GM23338 (cell line): ENCODE results near the gene STRA6. TPM values are rescaled to one million over a fixed set of nuclear protein-coding genes. Genes with fewer than 3 reads are reported as not detected.

Experiments
- ATAC-seq: fragments of 200-7000 bp; cut with Tn5 transposase; 3 replicates; pipeline ENCODE4 v1.9.1; 2020
- DNase-seq: peaks from one replicate; pipeline ENCODE4 v3.0.0-alpha.2; 2015; ENCODE audit warnings: low spot score
- H2AFZ ChIP-seq: fragments of 200-600 bp; sonication (generic); 2 replicates; pipeline ENCODE4 v1.8.0; 2016; ENCODE audit warnings: antibody characterized with exemption, mild to moderate bottlenecking, moderate library complexity
- H3F3A ChIP-seq: fragments of 200-600 bp; sonication (generic); replicated peaks from 2 replicates; pipeline ENCODE4 v1.8.0; 2017; ENCODE audit warnings: antibody characterized with exemption, mixed run types, low read depth
- H3K27ac ChIP-seq: fragments of 200-600 bp; sonication (generic); 2 replicates; pipeline ENCODE4 v1.6.1; 2016; ENCODE audit warnings: low read depth
- H3K27me3 ChIP-seq: fragments of 200-600 bp; sonication (generic); 2 replicates; pipeline ENCODE4 v1.8.0; 2016; ENCODE audit warnings: mild to moderate bottlenecking, mixed run types, moderate library complexity; ENCODE audit not compliant: insufficient read depth
- H3K36me3 ChIP-seq: fragments of 200-600 bp; sonication (generic); 2 replicates; pipeline ENCODE4 v1.8.0; 2016; ENCODE audit warnings: mild to moderate bottlenecking; ENCODE audit not compliant: insufficient read depth
- H3K4me1 ChIP-seq: fragments of 200-600 bp; sonication (generic); 2 replicates; pipeline ENCODE4 v1.8.0; 2016; ENCODE audit warnings: mild to moderate bottlenecking, moderate library complexity; ENCODE audit not compliant: insufficient read depth
- H3K4me2 ChIP-seq: fragments of 200-600 bp; sonication (generic); 2 replicates; pipeline ENCODE4 v1.7.1; 2017; ENCODE audit warnings: mixed run types
- H3K4me3 ChIP-seq: fragments of 200-600 bp; sonication (generic); 2 replicates; pipeline ENCODE4 v1.6.1; 2016; ENCODE audit warnings: mixed run types
- H3K79me2 ChIP-seq: fragments of 200-600 bp; sonication (generic); replicated peaks from 2 replicates; pipeline ENCODE4 v1.8.0; 2017; ENCODE audit warnings: mild to moderate bottlenecking; ENCODE audit not compliant: insufficient read depth
- H3K9me2 ChIP-seq: fragments of 200-600 bp; sonication (generic); 2 replicates; pipeline ENCODE4 v1.8.0; 2017; ENCODE audit not compliant: insufficient read depth
- H4K20me1 ChIP-seq: fragments of 200-600 bp; sonication (generic); replicated peaks from 2 replicates; pipeline ENCODE4 v1.8.0; 2017; ENCODE audit warnings: mild to moderate bottlenecking; ENCODE audit not compliant: insufficient read depth
- H3K27ac Mint-ChIP-seq: 2 replicates; pipeline ENCODE4 v1.8.0; 2020; ENCODE audit warnings: inconsistent platforms, mild to moderate bottlenecking, moderate library complexity, mixed read lengths
- H3K27me3 Mint-ChIP-seq: 3 replicates; pipeline ENCODE4 v1.8.0; 2022; ENCODE audit warnings: low read depth, mild to moderate bottlenecking, moderate library complexity, mixed read lengths, inconsistent platforms; ENCODE audit not compliant: insufficient read depth, poor library complexity
- H3K36me3 Mint-ChIP-seq: 3 replicates; pipeline ENCODE4 v1.8.0; 2021; ENCODE audit warnings: low read depth, mild to moderate bottlenecking, inconsistent platforms, moderate library complexity, mixed read lengths
- H3K4me1 Mint-ChIP-seq: 3 replicates; pipeline ENCODE4 v1.8.0; 2020; ENCODE audit warnings: mild to moderate bottlenecking, inconsistent platforms, mixed read lengths
- H3K4me3 Mint-ChIP-seq: 3 replicates; pipeline ENCODE4 v1.8.0; 2021; ENCODE audit warnings: moderate library complexity, mild to moderate bottlenecking, inconsistent platforms, mixed read lengths
- H3K9me3 Mint-ChIP-seq: 3 replicates; pipeline ENCODE4 v1.8.0; 2020; ENCODE audit warnings: moderate library complexity, mild to moderate bottlenecking, inconsistent platforms, mixed read lengths
- CREB1 ChIP-seq: fragments of 250-450 bp; sonication (Bioruptor Pico); IDR thresholded peaks from 2 replicates; pipeline ENCODE4 v1.5.0; 2020; ENCODE audit warnings: low read depth, mild to moderate bottlenecking, moderate library complexity
- CTCF ChIP-seq, 2 experiments: fragments of 200-600 bp in 1 of 2; sonication (generic) in 1 of 2; conservative IDR thresholded peaks; 2 replicates each; pipeline versions ENCODE4 v1.5.1 to v1.6.1; 2016 to 2017; ENCODE audit warnings: antibody characterized with exemption in 2 of 2, low read depth in 2 of 2, mild to moderate bottlenecking in 2 of 2, moderate library complexity in 1 of 2
- ETS1 ChIP-seq: IDR thresholded peaks from 2 replicates; pipeline ENCODE4 v1.6.1; 2016; ENCODE audit warnings: antibody characterized with exemption
- EZH2 ChIP-seq: fragments of 200-600 bp; sonication (generic); IDR thresholded peaks from one replicate; pipeline ENCODE4 v1.8.0; 2017; ENCODE audit warnings: antibody characterized with exemption, mild to moderate bottlenecking, low read depth; ENCODE audit not compliant: unreplicated experiment
- EZH2phosphoT487 ChIP-seq: fragments of 200-600 bp; sonication (generic); IDR thresholded peaks from one replicate; pipeline ENCODE4 v1.8.1; 2018; ENCODE audit warnings: antibody characterized with exemption; ENCODE audit not compliant: unreplicated experiment
- JUNB ChIP-seq: IDR thresholded peaks from one replicate; pipeline ENCODE4 v1.6.1; 2016; ENCODE audit warnings: antibody characterized with exemption; ENCODE audit not compliant: unreplicated experiment
- NANOG ChIP-seq: IDR thresholded peaks from 2 replicates; pipeline ENCODE4 v1.6.1; 2016; ENCODE audit warnings: antibody characterized with exemption, borderline replicate concordance
- POLR2AphosphoS5 ChIP-seq: IDR thresholded peaks from 2 replicates; pipeline ENCODE4 v1.6.1; 2016; ENCODE audit warnings: antibody characterized with exemption, low read depth
- REST ChIP-seq: IDR thresholded peaks from one replicate; pipeline ENCODE4 v1.6.1; 2018; ENCODE audit warnings: antibody characterized with exemption; ENCODE audit not compliant: unreplicated experiment
- STAT1 ChIP-seq: IDR thresholded peaks from one replicate; pipeline ENCODE4 v1.6.1; 2016; ENCODE audit warnings: antibody characterized with exemption; ENCODE audit not compliant: unreplicated experiment
- ZNF114 ChIP-seq: fragments of 250-450 bp; sonication (Bioruptor Pico); IDR thresholded peaks from 2 replicates; pipeline ENCODE4 v1.5.0; 2020; ENCODE audit warnings: mild to moderate bottlenecking, moderate library complexity
- ZNF331 ChIP-seq: fragments of 250-450 bp; sonication (Bioruptor Pico); IDR thresholded peaks from 2 replicates; pipeline ENCODE4 v1.5.0; 2020; ENCODE audit warnings: low read depth, mild to moderate bottlenecking, moderate library complexity
- ZNF462 ChIP-seq: fragments of 250-450 bp; sonication (Bioruptor Pico); IDR thresholded peaks from 2 replicates; pipeline ENCODE4 v1.5.0; 2020; ENCODE audit warnings: mild to moderate bottlenecking, moderate library complexity
- polyA plus RNA-seq: library from polyadenylated mRNA; unstranded; fragments of >200 nt; fragmentation: Nextera tagmentation; extraction: Ambion mirVana; gene quantifications from 2 replicates; pipeline ENCODE4 v1.2.1, GENCODE V29; 2016
- total RNA-seq: library from RNA; depleted of rRNA; stranded (reverse); fragments of >200 nt; shearing (Covaris generic); gene quantifications from 2 replicates; pipeline ENCODE4 v1.2.3, GENCODE V29; 2014

The STRA6 gene
- total and polyA plus RNA-seq, 2 experiments from 2014 or later, result 8.2 to 9.9 TPM

GRCh38 chr15:74217907-74218885 lies 15.6 kb upstream of the STRA6 start:
- peaks cover 67% of the 10 kb centered on the region for H3K4me1 Mint-ChIP-seq
- H3K9me3 Mint-ChIP-seq, result no peaks in the 10 kb centered on the region
- no peak overlapping the region for H3K27ac Mint-ChIP-seq
- peaks cover 84% of the 10 kb centered on the region for H3K27me3 Mint-ChIP-seq
- Histone ChIP-seq H3F3A (peaks cover 9% of the 10 kb centered on the region), H4K20me1 (peaks cover 4% of the 10 kb centered on the region; the same call in 1 of the 2 replicates), H3K4me3 (no peak overlapping the region), H3K79me2 (no peaks in the 10 kb centered on the region), H3K27ac (no peak overlapping the region), H3K9me2 (no peaks in the 10 kb centered on the region), H3K4me2 (no peak overlapping the region), H3K36me3 (no peaks in the 10 kb centered on the region), H2AFZ (no peak overlapping the region), H3K4me1 (peaks cover 59% of the 10 kb centered on the region), H3K27me3 (peaks cover 88% of the 10 kb centered on the region)
- ATAC-seq, result no peak
- no peak for TF ChIP-seq ZNF114 (CRISPR knock-in tag)
- TF ChIP-seq CREB1 (CRISPR knock-in tag), result no peak
- TF ChIP-seq REST, result no peak
- TF ChIP-seq EZH2, result no peak
- TF ChIP-seq ETS1, result no peak
- TF ChIP-seq ZNF462 (CRISPR knock-in tag), result no peak
- TF ChIP-seq STAT1, result no peak
- TF ChIP-seq ZNF331 (CRISPR knock-in tag), result no peak
- no peak for TF ChIP-seq POLR2AphosphoS5
- no peak for TF ChIP-seq CTCF (conservative IDR thresholded peaks at IDR 0.05; ENCODE audit: low read depth in 2 of 2)
- TF ChIP-seq JUNB, result no peak
- TF ChIP-seq EZH2phosphoT487, result no peak
- no peak for TF ChIP-seq NANOG
- H3K36me3 Mint-ChIP-seq, result no peaks in the 10 kb centered on the region
- H3K4me3 Mint-ChIP-seq, result no peak overlapping the region
- no peak for DNase-seq
